Caco-2 (cell line): Measurements from ENCODE around the gene PARVB. TPM values are rescaled to one million over a fixed set of nuclear protein-coding genes. Genes with fewer than 3 reads are reported as not detected.

Experiments used
- BruUV-seq: library from RNA; stranded (reverse); fragments of 400-500 nt; replicated peaks from 2 replicates; lab custom pipeline; 2021; lab: Mats Ljungman, UMichigan
- CTCF ChIA-PET: fragments of 300-600 bp; sonication (Branson Sonifier 250); formaldehyde crosslinking; loops from one replicate; lab custom pipeline; 2022; ENCODE audit warnings: antibody characterized with exemption; lab: Charles Lee
- POLR2A ChIA-PET: fragments of 300-600 bp; sonication (Branson Sonifier 250); formaldehyde crosslinking; loops from one replicate; lab custom pipeline; 2022; ENCODE audit warnings: antibody characterized with exemption; lab: Charles Lee
- DNase-seq, 2 experiments: peaks; one replicate each; pipeline versions ENCODE4 v3.0.0 to v3.0.0-alpha.2; 2020 to 2022
- H3K27me3 ChIP-seq: replicated peaks from 2 replicates; pipeline ENCODE4 v1.6.0; 2011; ENCODE audit warnings: low read length; ENCODE audit not compliant: control insufficient read depth, insufficient read depth
- H3K36me3 ChIP-seq: 2 replicates; pipeline ENCODE4 v1.5.1; 2011; ENCODE audit warnings: low read length; ENCODE audit not compliant: control insufficient read depth, insufficient read depth
- H3K4me1 ChIP-seq: fragments of 250-450 bp; sonication (Bioruptor Pico); 2 replicates; pipeline ENCODE4 v1.5.1; 2020; ENCODE audit warnings: mild to moderate bottlenecking
- H3K4me3 ChIP-seq: 2 replicates; pipeline ENCODE4 v1.5.1; 2011; ENCODE audit warnings: low read depth, mild to moderate bottlenecking, control low read depth, low read length
- H3K9me3 ChIP-seq: fragments of 250-450 bp; sonication (Bioruptor Pico); 2 replicates; pipeline ENCODE4 v1.5.1; 2020; ENCODE audit warnings: mild to moderate bottlenecking, moderate library complexity
- H3K27ac Mint-ChIP-seq: one replicate; pipeline ENCODE4 v1.8.0; 2022; ENCODE audit warnings: mixed read lengths; ENCODE audit not compliant: unreplicated experiment
- H3K27me3 Mint-ChIP-seq: one replicate; pipeline ENCODE4 v1.8.0; 2022; ENCODE audit warnings: mixed read lengths; ENCODE audit not compliant: insufficient read depth, unreplicated experiment
- H3K36me3 Mint-ChIP-seq: one replicate; pipeline ENCODE4 v1.8.0; 2022; ENCODE audit warnings: mild to moderate bottlenecking, mixed read lengths; ENCODE audit not compliant: insufficient read depth, unreplicated experiment
- H3K4me1 Mint-ChIP-seq: one replicate; pipeline ENCODE4 v1.8.0; 2022; ENCODE audit warnings: low read depth, mixed read lengths; ENCODE audit not compliant: unreplicated experiment
- H3K4me3 Mint-ChIP-seq: one replicate; pipeline ENCODE4 v1.8.0; 2022; ENCODE audit warnings: mild to moderate bottlenecking, moderate library complexity, mixed read lengths; ENCODE audit not compliant: unreplicated experiment
- H3K9me3 Mint-ChIP-seq: one replicate; pipeline ENCODE4 v1.8.0; 2022; ENCODE audit warnings: mixed read lengths; ENCODE audit not compliant: unreplicated experiment
- intact Hi-C: fragments of 100-400 bp; cut with micrococcal nuclease; formaldehyde crosslinking; loops from one replicate; pipeline ENCODE4 v1.10.0; 2022; ENCODE audit not compliant: unreplicated experiment
- total RNA-seq: library from RNA; stranded (reverse); gene quantifications from 2 replicates; pipeline ENCODE4 v1.2.3, GENCODE V29; 2022
- TF ChIP-seq, protein P1 (sequence below), 2 experiments: fragments of 200-600 bp in 1 of 2; IDR thresholded peaks; 1 replicate in 1 of 2; 2 replicates in 1 of 2; pipeline versions ENCODE4 v1.5.1 to v1.8.0; 2011 to 2022; ENCODE audit warnings: antibody characterized with exemption in 1 of 2, control low read depth in 1 of 2, inconsistent platforms in 1 of 2, low read depth in 1 of 2, low read length in 1 of 2, mild to moderate bottlenecking in 1 of 2, moderate library complexity in 1 of 2; ENCODE audit not compliant: insufficient read depth in 1 of 2, severe bottlenecking in 1 of 2, unreplicated experiment in 1 of 2

Gene PARVB
- total RNA-seq, 1 experiment from 2014 or later: 28.8 TPM

- Mint-ChIP-seq H3K36me3 (peaks cover under 1% of the 10 kb centered on the region), H3K27ac (no peak overlapping the region), H3K9me3 (no peaks in the 10 kb centered on the region), H3K4me1 (no peaks in the 10 kb centered on the region), H3K27me3 (no peaks in the 10 kb centered on the region), H3K4me3 (no peak overlapping the region)
- intact Hi-C loops: no loop called here
- Histone ChIP-seq H3K4me1 (no peaks in the 10 kb centered on the region), H3K9me3 (no peaks in the 10 kb centered on the region), H3K4me3 (no peak overlapping the region), H3K36me3 (no peaks in the 10 kb centered on the region), H3K27me3 (no peaks in the 10 kb centered on the region)
- ChIA-PET POLR2A (no interaction called here), CTCF (no interaction called here)
- DNase-seq: no peak
- BruUV-seq: no TSS peak
- TF ChIP-seq, protein P1, sequence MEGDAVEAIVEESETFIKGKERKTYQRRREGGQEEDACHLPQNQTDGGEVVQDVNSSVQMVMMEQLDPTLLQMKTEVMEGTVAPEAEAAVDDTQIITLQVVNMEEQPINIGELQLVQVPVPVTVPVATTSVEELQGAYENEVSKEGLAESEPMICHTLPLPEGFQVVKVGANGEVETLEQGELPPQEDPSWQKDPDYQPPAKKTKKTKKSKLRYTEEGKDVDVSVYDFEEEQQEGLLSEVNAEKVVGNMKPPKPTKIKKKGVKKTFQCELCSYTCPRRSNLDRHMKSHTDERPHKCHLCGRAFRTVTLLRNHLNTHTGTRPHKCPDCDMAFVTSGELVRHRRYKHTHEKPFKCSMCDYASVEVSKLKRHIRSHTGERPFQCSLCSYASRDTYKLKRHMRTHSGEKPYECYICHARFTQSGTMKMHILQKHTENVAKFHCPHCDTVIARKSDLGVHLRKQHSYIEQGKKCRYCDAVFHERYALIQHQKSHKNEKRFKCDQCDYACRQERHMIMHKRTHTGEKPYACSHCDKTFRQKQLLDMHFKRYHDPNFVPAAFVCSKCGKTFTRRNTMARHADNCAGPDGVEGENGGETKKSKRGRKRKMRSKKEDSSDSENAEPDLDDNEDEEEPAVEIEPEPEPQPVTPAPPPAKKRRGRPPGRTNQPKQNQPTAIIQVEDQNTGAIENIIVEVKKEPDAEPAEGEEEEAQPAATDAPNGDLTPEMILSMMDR (IDR thresholded peaks at IDR 0.05; ENCODE audit: insufficient read depth in 1 of 2, low read depth in 1 of 2, low read length in 1 of 2, severe bottlenecking in 1 of 2, unreplicated experiment in 1 of 2): no peak
These were observed 92.9 kb downstream of the PARVB start for GRCh38 chr22:44116755-44117684.

GRCh38 chr22:44117746-44118145, 93.6 kb downstream of the PARVB start:
- H3K4me1 ChIP-seq: no peaks in the 10 kb centered on the region
- no peak for DNase-seq
- Mint-ChIP-seq H3K27me3 (no peaks in the 10 kb centered on the region), H3K9me3 (no peaks in the 10 kb centered on the region), H3K4me3 (no peak overlapping the region), H3K27ac (no peak overlapping the region), H3K36me3 (peaks cover 6% of the 10 kb centered on the region), H3K4me1 (no peaks in the 10 kb centered on the region)
- intact Hi-C loops: no loop called here
- no peaks in the 10 kb centered on the region for H3K36me3 ChIP-seq
- TF ChIP-seq, protein P1 (IDR thresholded peaks at IDR 0.05; ENCODE audit: insufficient read depth in 1 of 2, low read depth in 1 of 2, low read length in 1 of 2, severe bottlenecking in 1 of 2, unreplicated experiment in 1 of 2): no peak
- H3K9me3 ChIP-seq: no peaks in the 10 kb centered on the region
- ChIA-PET CTCF (no interaction called here), POLR2A (no interaction called here)
- H3K27me3 ChIP-seq: no peaks in the 10 kb centered on the region
- H3K4me3 ChIP-seq: no peak overlapping the region
- no TSS peak for BruUV-seq

- Histone ChIP-seq H3K4me3 (no peak overlapping the region), H3K4me1 (no peaks in the 10 kb centered on the region), H3K9me3 (no peaks in the 10 kb centered on the region), H3K27me3 (no peaks in the 10 kb centered on the region), H3K36me3 (no peaks in the 10 kb centered on the region)
- no peak overlapping the region for H3K27ac Mint-ChIP-seq
- peaks cover 6% of the 10 kb centered on the region for H3K36me3 Mint-ChIP-seq
- H3K4me1 Mint-ChIP-seq: no peaks in the 10 kb centered on the region
- H3K4me3 Mint-ChIP-seq: no peak overlapping the region
- POLR2A ChIA-PET: no interaction called here
- CTCF ChIA-PET: no interaction called here
- DNase-seq: no peak
- intact Hi-C loops: no loop called here
- TF ChIP-seq, protein P1 (IDR thresholded peaks at IDR 0.05; ENCODE audit: insufficient read depth in 1 of 2, low read depth in 1 of 2, low read length in 1 of 2, severe bottlenecking in 1 of 2, unreplicated experiment in 1 of 2): no peak
- BruUV-seq: no TSS peak
- no peaks in the 10 kb centered on the region for H3K9me3 Mint-ChIP-seq
- H3K27me3 Mint-ChIP-seq: no peaks in the 10 kb centered on the region
These were observed 94.7 kb downstream of the PARVB start for GRCh38 chr22:44118645-44119315.
